Right lobe of liver (tissue), 6 donors: ENCODE data around the gene TSC22D1. TPM values are rescaled to one million over a fixed set of nuclear protein-coding genes. Genes with fewer than 3 reads are reported as not detected.

Experiments
- ATAC-seq, 4 donors: fragments of 200-7000 bp; cut with Tn5 transposase; one replicate each; pipeline ENCODE4 v1.9.1; 2020; ENCODE audit warnings: mild to moderate bottlenecking in 4 of 4, moderate library complexity in 4 of 4
- DNase-seq, 3 donors: peaks; one replicate each; pipeline ENCODE4 v3.0.0-alpha.2; 2020
- H3K27ac ChIP-seq, 3 donors: fragments of 200-600 bp; one replicate each; pipeline ENCODE4 v1.8.0; 2022
- H3K27me3 ChIP-seq, 2 donors: fragments of 200-600 bp; one replicate each; pipeline ENCODE4 v1.8.0; 2022
- H3K36me3 ChIP-seq, 4 donors: fragments of 200-600 bp; sonication (generic) in 1 of 4; one replicate each; pipeline versions ENCODE4 v1.5.1 to v1.8.0; 2017 to 2022; ENCODE audit warnings: control low read depth in 1 of 4
- H3K4me1 ChIP-seq, 4 donors: fragments of 200-600 bp; sonication (generic) in 1 of 4; one replicate each; pipeline versions ENCODE4 v1.5.1 to v1.8.0; 2017 to 2022; ENCODE audit warnings: control low read depth in 1 of 4
- H3K4me3 ChIP-seq, 3 donors: fragments of 200-600 bp; one replicate each; pipeline ENCODE4 v1.8.0; 2022
- H3K9me3 ChIP-seq, 4 donors: fragments of 200-600 bp; sonication (generic) in 1 of 4; one replicate each; pipeline versions ENCODE4 v1.5.1 to v1.8.0; 2017 to 2022; ENCODE audit warnings: control low read depth in 1 of 4
- POLR2A ChIP-seq: fragments of 450-650 bp; IDR thresholded peaks from one replicate; pipeline ENCODE4 v1.6.1; 2017; ENCODE audit warnings: antibody characterized with exemption, mild to moderate bottlenecking
- WGBS: methylation state at CpG from one replicate; pipeline ENCODE4 v1.1.6; 2018; ENCODE audit warnings: low coverage, low lambda C conversion rate; ENCODE audit not compliant: insufficient coverage; ENCODE audit errors: missing lambda C conversion rate; 5-methylcytosine and 5-hydroxymethylcytosine counted together
- intact Hi-C, 2 donors: fragments of 100-400 bp; cut with DNase I; formaldehyde crosslinking; loops; one replicate each; pipeline versions ENCODE4 v1.11.2 to v1.14.1; 2022
- total RNA-seq, 6 experiments: library from RNA; depleted of rRNA in 2 of 6; stranded (reverse); fragments of >200 nt in 2 of 6; fragmentation: NEBNext Ultra II Directional in 3 of 6; extraction: Animal tissue kit (Norgen Biotek cat#: 25700) in 3 of 6; gene quantifications; one replicate each; pipeline versions ENCODE4 v1.1.0 to v1.2.4, GENCODE V29; 2016 to 2023
- TF ChIP-seq, protein P1 (sequence below), 4 donors: fragments of 200-600 bp in 3 of 4; fragments of 450-650 bp in 1 of 4; IDR thresholded peaks; one replicate each; pipeline versions ENCODE4 v1.5.1 to v1.8.0; 2016 to 2022; ENCODE audit warnings: antibody characterized with exemption in 4 of 4, mild to moderate bottlenecking in 2 of 4
- donor health status: DM: no; HTN: yes; CAD: no.
- donor health status: DM: no; HTN: no; CAD: no.
- donor health status: DM: no; HTN: no; CAD: no.
- donor health status: DM: no; HTN: yes; CAD: no.
- donor health status: DM: no; HTN: yes; CAD: no.

The TSC22D1 gene
- total RNA-seq, 6 experiments from 2014 or later: 21.2 to 44.4 (median 27.9) TPM

- peaks cover 0 to 16% (median 0%) of the 10 kb centered on the region in 4 donors for H3K36me3 ChIP-seq
- no peaks in the 10 kb centered on the region for H3K9me3 ChIP-seq
- TF ChIP-seq POLR2A: peak; percentile 99
- TF ChIP-seq, protein P1, sequence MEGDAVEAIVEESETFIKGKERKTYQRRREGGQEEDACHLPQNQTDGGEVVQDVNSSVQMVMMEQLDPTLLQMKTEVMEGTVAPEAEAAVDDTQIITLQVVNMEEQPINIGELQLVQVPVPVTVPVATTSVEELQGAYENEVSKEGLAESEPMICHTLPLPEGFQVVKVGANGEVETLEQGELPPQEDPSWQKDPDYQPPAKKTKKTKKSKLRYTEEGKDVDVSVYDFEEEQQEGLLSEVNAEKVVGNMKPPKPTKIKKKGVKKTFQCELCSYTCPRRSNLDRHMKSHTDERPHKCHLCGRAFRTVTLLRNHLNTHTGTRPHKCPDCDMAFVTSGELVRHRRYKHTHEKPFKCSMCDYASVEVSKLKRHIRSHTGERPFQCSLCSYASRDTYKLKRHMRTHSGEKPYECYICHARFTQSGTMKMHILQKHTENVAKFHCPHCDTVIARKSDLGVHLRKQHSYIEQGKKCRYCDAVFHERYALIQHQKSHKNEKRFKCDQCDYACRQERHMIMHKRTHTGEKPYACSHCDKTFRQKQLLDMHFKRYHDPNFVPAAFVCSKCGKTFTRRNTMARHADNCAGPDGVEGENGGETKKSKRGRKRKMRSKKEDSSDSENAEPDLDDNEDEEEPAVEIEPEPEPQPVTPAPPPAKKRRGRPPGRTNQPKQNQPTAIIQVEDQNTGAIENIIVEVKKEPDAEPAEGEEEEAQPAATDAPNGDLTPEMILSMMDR (IDR thresholded peaks at IDR 0.05): no peak
- 1% methylated on average over 25 of the region's 38 CpGs for WGBS
- peak overlapping the region; percentile 63 to 71 (median 69) for H3K4me3 ChIP-seq
- no peaks in the 10 kb centered on the region for H3K27me3 ChIP-seq
- intact Hi-C loops: no loop called here
- H3K27ac ChIP-seq: peak overlapping the region; percentile 98 to 100 (median 99)
- H3K4me1 ChIP-seq: peaks cover 0 to 22% (median 4%) of the 10 kb centered on the region in 4 donors
- DNase-seq (peak; percentile 95 to 97 (median 97)), ATAC-seq (peak; percentile 85 to 93 (median 86))
Observed at GRCh38 chr13:44436589-44437337, 139.4 kb downstream of the TSC22D1 start.

GRCh38 chr13:44435919-44436510 is 140.1 kb downstream of the TSC22D1 start:
- Histone ChIP-seq H3K27me3 (no peaks in the 10 kb centered on the region), H3K9me3 (no peaks in the 10 kb centered on the region), H3K27ac (peak overlapping the region; percentile 98 to 100 (median 99)), H3K4me1 (peaks cover 0 to 27% (median 7%) of the 10 kb centered on the region in 4 donors), H3K4me3 (peak overlapping the region; percentile 63 to 71 (median 69)), H3K36me3 (peaks cover 0 to 16% (median 0%) of the 10 kb centered on the region in 4 donors)
- DNase-seq (no peak), ATAC-seq (no peak)
- intact Hi-C loops: no loop called here
- no peak for TF ChIP-seq POLR2A
- TF ChIP-seq, protein P1 (IDR thresholded peaks at IDR 0.05): no peak
- WGBS: 3% methylated on average over 9 of the region's 9 CpGs

DNA sequence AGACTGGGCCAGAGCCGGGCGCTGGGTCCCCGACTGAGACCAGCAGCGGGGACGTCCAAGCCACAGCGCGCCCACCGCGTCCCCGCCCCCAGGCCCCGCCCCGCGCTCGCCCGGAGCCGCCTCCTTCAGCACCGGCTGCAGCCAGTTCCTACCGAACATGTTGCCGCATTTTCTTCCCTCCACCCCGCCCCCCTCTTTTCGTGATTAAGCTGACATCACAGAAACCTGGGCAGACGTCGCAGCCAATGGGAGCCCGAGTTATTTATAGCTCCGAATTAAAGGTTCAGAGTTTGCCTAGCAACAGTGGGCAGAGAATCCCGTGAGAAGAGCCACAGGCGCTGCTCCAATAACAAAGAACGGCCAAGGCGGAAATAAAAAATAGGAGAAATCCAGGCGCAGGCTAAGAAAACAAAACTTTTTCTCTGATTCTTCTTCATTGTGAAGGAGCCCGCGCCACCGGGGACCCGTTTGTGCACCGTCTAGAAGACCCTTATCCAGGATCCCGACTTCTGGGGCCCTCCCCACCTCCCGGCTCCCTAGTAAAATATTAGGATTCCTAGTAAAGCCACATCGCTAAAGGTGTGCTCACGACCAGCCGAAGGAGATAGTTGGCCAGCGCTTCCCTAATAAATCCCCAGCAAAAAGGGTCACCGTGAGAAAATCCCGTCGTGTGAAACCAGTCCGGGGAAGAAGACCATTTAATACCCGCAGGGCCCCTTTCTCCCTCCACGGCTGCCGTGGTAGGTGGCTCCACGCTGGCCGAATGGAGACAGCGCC is 140.8 kb downstream of the TSC22D1 start:
- intact Hi-C loops: no loop called here
- Histone ChIP-seq H3K4me1 (peaks cover 0 to 27% (median 8%) of the 10 kb centered on the region in 4 donors), H3K27me3 (no peaks in the 10 kb centered on the region), H3K36me3 (peaks cover 0 to 16% (median 0%) of the 10 kb centered on the region in 4 donors), H3K9me3 (no peaks in the 10 kb centered on the region), H3K27ac (peak overlapping the region; percentile 98 to 100 (median 99)), H3K4me3 (peak overlapping the region; percentile 63 to 71 (median 69))
- peak; percentile 88 for TF ChIP-seq POLR2A
- TF ChIP-seq, protein P1 (IDR thresholded peaks at IDR 0.05): no peak
- 1% methylated on average over 28 of the region's 51 CpGs for WGBS
- ATAC-seq (peak; percentile 72 to 83 (median 77)), DNase-seq (peak; percentile 93 to 98 (median 96))

GRCh38 chr13:44434766-44435141 is 141.4 kb downstream of the TSC22D1 start:
- Histone ChIP-seq H3K27ac (peak overlapping the region; percentile 69 to 99 (median 92)), H3K27me3 (no peaks in the 10 kb centered on the region), H3K36me3 (peaks cover 0 to 16% (median 0%) of the 10 kb centered on the region in 4 donors), H3K4me3 (peak overlapping the region; percentile 63 to 71 (median 69)), H3K4me1 (peaks cover 0 to 27% (median 8%) of the 10 kb centered on the region in 4 donors), H3K9me3 (no peaks in the 10 kb centered on the region)
- DNase-seq (no peak), ATAC-seq (no peak)
- intact Hi-C loops: no loop called here
- WGBS: 8% methylated on average over 4 of the region's 4 CpGs
- TF ChIP-seq, protein P1 (IDR thresholded peaks at IDR 0.05): no peak
